Parathyroid adenoma (tissue), 2 donors: ENCODE measurements around the gene SUSD4.

Experiments used
- H2AFZ ChIP-seq: fragments of 300-600 bp; sonication (generic); one replicate; pipeline ENCODE4 v1.7.0; 2017; ENCODE audit warnings: antibody characterized with exemption, mild to moderate bottlenecking
- H3K27ac ChIP-seq: fragments of 300-600 bp; sonication (generic); one replicate; pipeline ENCODE4 v1.7.0; 2017
- H3K27me3 ChIP-seq: fragments of 300-600 bp; sonication (generic); one replicate; pipeline ENCODE4 v1.7.0; 2017; ENCODE audit warnings: low read length; ENCODE audit not compliant: control insufficient read depth, insufficient read depth
- H3K36me3 ChIP-seq: fragments of 300-600 bp; sonication (generic); one replicate; pipeline ENCODE4 v1.7.0; 2017; ENCODE audit warnings: low read length; ENCODE audit not compliant: control insufficient read depth, insufficient read depth
- H3K4me1 ChIP-seq: fragments of 300-600 bp; sonication (generic); one replicate; pipeline ENCODE4 v1.7.0; 2017; ENCODE audit warnings: control low read depth
- H3K4me2 ChIP-seq: fragments of 300-600 bp; sonication (generic); one replicate; pipeline ENCODE4 v1.7.0; 2017; ENCODE audit warnings: low read length
- H3K4me3 ChIP-seq: fragments of 300-600 bp; sonication (generic); one replicate; pipeline ENCODE4 v1.7.0; 2017; ENCODE audit warnings: low read depth, low read length
- H3K79me2 ChIP-seq: fragments of 300-600 bp; sonication (generic); one replicate; pipeline ENCODE4 v1.7.0; 2017; ENCODE audit warnings: control low read depth
- H3K9ac ChIP-seq: fragments of 300-600 bp; sonication (generic); one replicate; pipeline ENCODE4 v1.7.0; 2017; ENCODE audit warnings: mild to moderate bottlenecking
- H3K9me3 ChIP-seq: fragments of 300-600 bp; sonication (generic); one replicate; pipeline ENCODE4 v1.7.0; 2017; ENCODE audit warnings: low read length; ENCODE audit not compliant: control insufficient read depth
- TF ChIP-seq, protein P1 (sequence below): fragments of 300-600 bp; sonication (generic); IDR thresholded peaks from one replicate; pipeline ENCODE4 v1.7.0; 2017; ENCODE audit warnings: antibody characterized with exemption, mild to moderate bottlenecking
- donor health status: primary hyperparathyroidism.

SUSD4 gene

GRCh38 chr1:223394706-223395105 is 30.7 kb upstream of the SUSD4 start:
- Histone ChIP-seq H2AFZ (no peak overlapping the region), H3K27me3 (no peaks in the 10 kb centered on the region), H3K27ac (no peak overlapping the region), H3K4me3 (no peak overlapping the region), H3K9ac (no peak overlapping the region), H3K36me3 (no peaks in the 10 kb centered on the region), H3K4me2 (no peak overlapping the region), H3K9me3 (no peaks in the 10 kb centered on the region), H3K4me1 (no peaks in the 10 kb centered on the region), H3K79me2 (no peaks in the 10 kb centered on the region)
- TF ChIP-seq, protein P1, sequence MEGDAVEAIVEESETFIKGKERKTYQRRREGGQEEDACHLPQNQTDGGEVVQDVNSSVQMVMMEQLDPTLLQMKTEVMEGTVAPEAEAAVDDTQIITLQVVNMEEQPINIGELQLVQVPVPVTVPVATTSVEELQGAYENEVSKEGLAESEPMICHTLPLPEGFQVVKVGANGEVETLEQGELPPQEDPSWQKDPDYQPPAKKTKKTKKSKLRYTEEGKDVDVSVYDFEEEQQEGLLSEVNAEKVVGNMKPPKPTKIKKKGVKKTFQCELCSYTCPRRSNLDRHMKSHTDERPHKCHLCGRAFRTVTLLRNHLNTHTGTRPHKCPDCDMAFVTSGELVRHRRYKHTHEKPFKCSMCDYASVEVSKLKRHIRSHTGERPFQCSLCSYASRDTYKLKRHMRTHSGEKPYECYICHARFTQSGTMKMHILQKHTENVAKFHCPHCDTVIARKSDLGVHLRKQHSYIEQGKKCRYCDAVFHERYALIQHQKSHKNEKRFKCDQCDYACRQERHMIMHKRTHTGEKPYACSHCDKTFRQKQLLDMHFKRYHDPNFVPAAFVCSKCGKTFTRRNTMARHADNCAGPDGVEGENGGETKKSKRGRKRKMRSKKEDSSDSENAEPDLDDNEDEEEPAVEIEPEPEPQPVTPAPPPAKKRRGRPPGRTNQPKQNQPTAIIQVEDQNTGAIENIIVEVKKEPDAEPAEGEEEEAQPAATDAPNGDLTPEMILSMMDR, result no peak

GRCh38 chr1:223394242-223394641 is 30.3 kb upstream of the SUSD4 start:
- no peaks in the 10 kb centered on the region for H3K4me1 ChIP-seq

DNA sequence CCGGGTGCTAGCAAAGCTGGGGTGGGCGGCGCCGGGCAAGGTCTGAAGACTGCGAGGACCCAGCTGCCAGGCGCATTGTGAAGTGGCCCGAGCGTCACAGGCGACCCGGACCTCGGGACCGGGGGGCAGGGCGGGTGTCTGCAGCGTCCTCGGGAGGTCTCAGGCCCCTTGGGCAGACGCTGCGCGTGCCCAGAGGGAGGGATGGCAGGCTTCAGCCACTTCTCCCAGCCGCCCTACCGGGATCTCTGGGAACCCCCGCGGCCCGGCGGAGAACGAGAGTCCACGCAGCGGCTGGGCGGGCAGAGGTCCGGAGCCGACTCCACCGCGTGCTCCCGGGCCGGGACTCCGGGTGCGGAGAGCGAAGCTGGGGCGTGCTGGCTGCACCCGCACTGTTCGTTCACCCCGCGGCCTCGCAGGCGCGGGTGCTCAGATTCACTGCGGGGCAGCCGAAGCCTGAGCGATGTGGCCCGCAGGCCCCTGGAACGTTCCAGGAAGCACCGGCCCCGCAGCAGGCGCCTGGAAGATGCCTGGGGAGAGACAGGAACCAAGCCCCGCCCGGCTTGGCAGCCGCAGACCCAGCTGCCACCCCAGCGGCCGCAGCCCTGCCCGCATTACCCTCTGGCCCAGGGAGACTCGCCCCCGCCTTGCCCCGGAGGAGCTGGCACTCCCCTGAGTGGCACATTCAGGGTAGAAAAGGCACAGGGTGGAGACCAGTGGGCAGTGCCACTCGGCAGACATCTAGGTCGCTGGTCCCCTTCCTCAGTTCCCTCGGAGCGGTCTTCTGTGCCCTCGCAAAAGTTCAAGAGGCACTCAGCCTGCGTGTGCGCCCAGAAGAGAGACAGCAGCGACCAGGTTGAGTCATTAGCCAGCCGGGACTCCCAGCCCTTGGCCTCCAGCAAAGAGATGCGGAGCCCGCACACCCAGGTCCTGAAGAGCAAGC is 29.6 kb upstream of the SUSD4 start, which contains the start of gene CCDC185:
TSS of gene CCDC185 (plus strand) at position 141 of the 940 bp plus-strand sequence. CDS start at position 202, 61 bp downstream.
- Histone ChIP-seq H3K4me2 (peak within 1 kb of the TSS; percentile 72), H2AFZ (peak within 1 kb of the TSS; percentile 64), H3K4me1 (no peaks in the 10 kb centered on the region), H3K79me2 (no peaks in the 10 kb centered on the region), H3K27me3 (no peaks in the 10 kb centered on the region), H3K4me3 (peak within 1 kb of the TSS; percentile 34), H3K27ac (no peak within 1 kb of the TSS), H3K9ac (no peak within 1 kb of the TSS), H3K36me3 (no peaks in the 10 kb centered on the region), H3K9me3 (no peaks in the 10 kb centered on the region)
- TF ChIP-seq, protein P1, result no peak

More at GRCh38 chr1:223394242-223394641, 30.3 kb upstream of the SUSD4 start:
- no peaks in the 10 kb centered on the region for H3K27me3 ChIP-seq
- H2AFZ ChIP-seq, result no peak overlapping the region
- H3K9me3 ChIP-seq, result no peaks in the 10 kb centered on the region
- no peak overlapping the region for H3K4me3 ChIP-seq
- TF ChIP-seq, protein P1, result no peak
- no peak overlapping the region for H3K4me2 ChIP-seq
- no peaks in the 10 kb centered on the region for H3K36me3 ChIP-seq
- no peak overlapping the region for H3K27ac ChIP-seq
- no peak overlapping the region for H3K9ac ChIP-seq
- no peaks in the 10 kb centered on the region for H3K79me2 ChIP-seq

DNA sequence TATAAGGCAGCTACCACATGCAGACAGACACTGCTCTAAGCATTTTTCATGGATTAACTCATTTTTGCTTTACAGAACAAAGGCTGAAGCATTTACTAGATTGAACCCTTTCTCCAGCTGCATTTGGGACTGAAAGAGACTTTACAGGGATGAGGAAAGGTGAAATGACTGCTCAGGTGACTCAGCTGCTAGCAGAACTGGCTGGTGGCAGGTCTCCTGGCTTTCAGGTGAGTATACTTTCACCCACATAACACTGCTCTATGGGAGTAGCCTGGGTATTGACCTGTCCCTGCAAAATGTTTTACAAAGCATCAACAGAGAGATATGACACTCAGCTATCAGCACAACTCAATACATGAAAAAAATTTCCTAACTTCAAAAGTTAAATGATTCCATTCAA is 26.6 kb upstream of the SUSD4 start:
- Histone ChIP-seq H3K27me3 (no peaks in the 10 kb centered on the region), H3K79me2 (no peaks in the 10 kb centered on the region), H3K27ac (no peak overlapping the region), H3K9me3 (no peaks in the 10 kb centered on the region), H3K36me3 (no peaks in the 10 kb centered on the region), H3K9ac (no peak overlapping the region), H3K4me1 (no peaks in the 10 kb centered on the region), H3K4me3 (no peak overlapping the region), H2AFZ (no peak overlapping the region), H3K4me2 (no peak overlapping the region)
- TF ChIP-seq, protein P1, result no peak
